OCI-LY1 (cell line): ENCODE measurements around the gene COX10.

Experiments used
- H2AFZ ChIP-seq: fragments of 200-600 bp; sonication (generic), shearing (Covaris generic); 2 replicates; pipeline ENCODE4 v1.6.0; 2014; ENCODE audit warnings: antibody characterized with exemption, mild to moderate bottlenecking, low read length
- H3F3A ChIP-seq: fragments of 200-600 bp; sonication (generic), shearing (Covaris generic); 2 replicates; pipeline ENCODE4 v1.6.0; 2014; ENCODE audit warnings: mild to moderate bottlenecking, antibody characterized with exemption, low read length, moderate library complexity; ENCODE audit not compliant: insufficient read depth
- H3K27ac ChIP-seq: fragments of 200-600 bp; sonication (generic); 2 replicates; pipeline ENCODE4 v1.5.1; 2014; ENCODE audit warnings: low read length, mixed run types, mild to moderate bottlenecking, low read depth; ENCODE audit not compliant: poor library complexity, severe bottlenecking
- H3K27me3 ChIP-seq: fragments of 200-600 bp; sonication (generic); 2 replicates; pipeline ENCODE4 v1.6.0; 2014; ENCODE audit warnings: antibody characterized with exemption, mild to moderate bottlenecking, low read length, moderate library complexity; ENCODE audit not compliant: insufficient read depth
- H3K36me3 ChIP-seq: fragments of 200-600 bp; sonication (generic); 2 replicates; pipeline ENCODE4 v1.6.1; 2014; ENCODE audit warnings: mild to moderate bottlenecking, antibody characterized with exemption, low read length, moderate library complexity, mixed read lengths; ENCODE audit not compliant: insufficient read depth
- H3K4me1 ChIP-seq: fragments of 200-600 bp; sonication (generic); 2 replicates; pipeline ENCODE4 v1.5.1; 2014; ENCODE audit warnings: mild to moderate bottlenecking, low read length, moderate library complexity; ENCODE audit not compliant: insufficient read depth, severe bottlenecking
- H3K4me2 ChIP-seq: fragments of 200-600 bp; sonication (generic), shearing (Covaris generic); 2 replicates; pipeline ENCODE4 v1.6.1; 2014; ENCODE audit warnings: low read length
- H3K4me3 ChIP-seq: fragments of 200-600 bp; sonication (generic); 2 replicates; pipeline ENCODE4 v1.5.1; 2014; ENCODE audit warnings: low read length, low read depth, mild to moderate bottlenecking, mixed read lengths; ENCODE audit not compliant: poor library complexity, severe bottlenecking
- H3K79me2 ChIP-seq: fragments of 200-600 bp; shearing (Covaris generic); 2 replicates; pipeline ENCODE4 v1.6.1; 2016; ENCODE audit warnings: mixed run types, low read length, mixed read lengths; ENCODE audit not compliant: insufficient read depth
- H3K9ac ChIP-seq: fragments of 200-600 bp; sonication (generic), shearing (Covaris generic); 2 replicates; pipeline ENCODE4 v1.6.1; 2014; ENCODE audit warnings: mild to moderate bottlenecking, low read length, mixed read lengths
- H3K9me2 ChIP-seq: fragments of 200-600 bp; sonication (generic), shearing (Covaris generic); 2 replicates; pipeline ENCODE4 v1.6.1; 2014; ENCODE audit warnings: low read depth, mild to moderate bottlenecking, low read length, mixed read lengths
- H3K9me3 ChIP-seq: fragments of 200-600 bp; shearing (Covaris generic); 2 replicates; pipeline ENCODE4 v1.6.1; 2014; ENCODE audit warnings: low read length, mixed read lengths
- H4K20me1 ChIP-seq: fragments of 200-600 bp; sonication (generic), shearing (Covaris generic); 2 replicates; pipeline ENCODE4 v1.6.0; 2016; ENCODE audit warnings: mild to moderate bottlenecking, low read length; ENCODE audit not compliant: insufficient read depth
- CTCF ChIP-seq: fragments of 200-600 bp; sonication (generic), shearing (Covaris generic); IDR thresholded peaks from 2 replicates; pipeline ENCODE4 v1.5.1; 2017; ENCODE audit warnings: mild to moderate bottlenecking, antibody characterized with exemption, low read length, moderate library complexity, mixed read lengths
- EZH2 ChIP-seq: fragments of 200-600 bp; sonication (generic), shearing (Covaris generic); IDR thresholded peaks from 2 replicates; pipeline ENCODE4 v1.8.0; 2017; ENCODE audit warnings: borderline replicate concordance, mixed run types, mild to moderate bottlenecking, antibody characterized with exemption, low read length, moderate library complexity, mixed read lengths

Gene COX10

GRCh38 chr17:14094676-14095601 lies 25.6 kb downstream of the COX10 start:
- Histone ChIP-seq H3K27ac (no peak overlapping the region), H3K9ac (no peak overlapping the region), H3K4me3 (no peak overlapping the region), H3K79me2 (peaks cover 27% of the 10 kb centered on the region), H4K20me1 (no peaks in the 10 kb centered on the region), H3K9me2 (no peaks in the 10 kb centered on the region), H2AFZ (no peak overlapping the region), H3K9me3 (no peaks in the 10 kb centered on the region), H3K4me1 (no peaks in the 10 kb centered on the region), H3F3A (no peaks in the 10 kb centered on the region), H3K27me3 (no peaks in the 10 kb centered on the region), H3K36me3 (peaks cover 3% of the 10 kb centered on the region; the same call in 1 of the 2 replicates), H3K4me2 (no peak overlapping the region)
- TF ChIP-seq CTCF (no peak), EZH2 (no peak)

GRCh38 chr17:14095631-14096030 lies 26.3 kb downstream of the COX10 start:
- no peaks in the 10 kb centered on the region for H3F3A ChIP-seq
- no peak overlapping the region for H3K9ac ChIP-seq
- H3K4me2 ChIP-seq = no peak overlapping the region
- TF ChIP-seq EZH2 (no peak), CTCF (no peak)
- H4K20me1 ChIP-seq = no peaks in the 10 kb centered on the region
- no peaks in the 10 kb centered on the region for H3K9me3 ChIP-seq
- peaks cover 27% of the 10 kb centered on the region for H3K79me2 ChIP-seq
- no peak overlapping the region for H3K27ac ChIP-seq
- no peak overlapping the region for H3K4me3 ChIP-seq
- H2AFZ ChIP-seq = no peak overlapping the region
- H3K27me3 ChIP-seq = no peaks in the 10 kb centered on the region
- H3K9me2 ChIP-seq = no peaks in the 10 kb centered on the region
- H3K4me1 ChIP-seq = no peaks in the 10 kb centered on the region
- peaks cover 3% of the 10 kb centered on the region; the same call in 1 of the 2 replicates for H3K36me3 ChIP-seq

GRCh38 chr17:14098246-14098645 lies 28.9 kb downstream of the COX10 start:
- no peaks in the 10 kb centered on the region for H3K9me2 ChIP-seq

More at GRCh38 chr17:14098246-14098645, 28.9 kb downstream of the COX10 start:
- Histone ChIP-seq H3K9me3 (no peaks in the 10 kb centered on the region), H3K4me2 (no peak overlapping the region), H4K20me1 (no peaks in the 10 kb centered on the region), H3K27ac (no peak overlapping the region), H3K4me1 (no peaks in the 10 kb centered on the region), H3K27me3 (no peaks in the 10 kb centered on the region), H3F3A (no peaks in the 10 kb centered on the region), H3K36me3 (peaks cover 16% of the 10 kb centered on the region; the same call in 1 of the 2 replicates), H3K79me2 (peaks cover 6% of the 10 kb centered on the region; the same call in 1 of the 2 replicates), H3K9ac (no peak overlapping the region), H2AFZ (no peak overlapping the region), H3K4me3 (no peak overlapping the region)
- TF ChIP-seq EZH2 (no peak), CTCF (no peak)
